Coronary artery (tissue), 2 donors: ENCODE measurements around the gene PPM1E.
A peak's percentile ranks its signal among the peaks of the same experiment; 100 is the strongest.
"Not testable (repeated sequence)": the region's sequence is repeated elsewhere in the genome, so short reads cannot be mapped to it uniquely, and the experiment has no call there.

Experiments used
- DNase-seq: peaks from one replicate; pipeline ENCODE4 v3.0.0-alpha.2; 2017; ENCODE audit warnings: low spot score
- H3K27ac ChIP-seq, 2 donors: fragments of 200-600 bp; sonication (generic); one replicate each; pipeline ENCODE4 v1.5.1; 2016 to 2019
- H3K4me3 ChIP-seq: fragments of 200-600 bp; sonication (generic); 2 replicates; pipeline ENCODE4 v1.5.1; 2016; ENCODE audit warnings: mild to moderate bottlenecking, moderate library complexity
- TF ChIP-seq, protein P1 (sequence below): fragments of 200-600 bp; sonication (generic); IDR thresholded peaks from one replicate; pipeline ENCODE4 v1.5.1; 2019; ENCODE audit warnings: antibody characterized with exemption

Gene PPM1E

DNA sequence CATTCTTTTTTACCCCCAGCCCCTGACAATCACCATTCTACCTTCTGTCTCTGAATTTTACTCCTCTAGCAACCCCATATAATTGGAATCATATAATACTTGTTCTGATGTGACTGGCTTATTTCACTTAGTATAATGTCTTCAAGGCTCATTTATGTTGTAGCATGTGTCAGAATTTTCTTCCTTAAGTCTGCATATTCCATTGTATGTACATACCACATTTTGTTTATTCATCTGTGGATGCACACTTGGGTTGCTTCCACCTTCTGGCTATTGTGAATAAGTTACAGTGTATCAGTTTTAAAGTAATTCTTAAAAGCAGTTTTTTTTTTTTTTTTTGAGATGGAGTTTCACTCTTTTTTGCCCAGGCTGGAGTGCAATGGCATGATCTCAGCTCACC is 24.7 kb upstream of the PPM1E start:
- TF ChIP-seq, protein P1, sequence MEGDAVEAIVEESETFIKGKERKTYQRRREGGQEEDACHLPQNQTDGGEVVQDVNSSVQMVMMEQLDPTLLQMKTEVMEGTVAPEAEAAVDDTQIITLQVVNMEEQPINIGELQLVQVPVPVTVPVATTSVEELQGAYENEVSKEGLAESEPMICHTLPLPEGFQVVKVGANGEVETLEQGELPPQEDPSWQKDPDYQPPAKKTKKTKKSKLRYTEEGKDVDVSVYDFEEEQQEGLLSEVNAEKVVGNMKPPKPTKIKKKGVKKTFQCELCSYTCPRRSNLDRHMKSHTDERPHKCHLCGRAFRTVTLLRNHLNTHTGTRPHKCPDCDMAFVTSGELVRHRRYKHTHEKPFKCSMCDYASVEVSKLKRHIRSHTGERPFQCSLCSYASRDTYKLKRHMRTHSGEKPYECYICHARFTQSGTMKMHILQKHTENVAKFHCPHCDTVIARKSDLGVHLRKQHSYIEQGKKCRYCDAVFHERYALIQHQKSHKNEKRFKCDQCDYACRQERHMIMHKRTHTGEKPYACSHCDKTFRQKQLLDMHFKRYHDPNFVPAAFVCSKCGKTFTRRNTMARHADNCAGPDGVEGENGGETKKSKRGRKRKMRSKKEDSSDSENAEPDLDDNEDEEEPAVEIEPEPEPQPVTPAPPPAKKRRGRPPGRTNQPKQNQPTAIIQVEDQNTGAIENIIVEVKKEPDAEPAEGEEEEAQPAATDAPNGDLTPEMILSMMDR, result no peak

DNA sequence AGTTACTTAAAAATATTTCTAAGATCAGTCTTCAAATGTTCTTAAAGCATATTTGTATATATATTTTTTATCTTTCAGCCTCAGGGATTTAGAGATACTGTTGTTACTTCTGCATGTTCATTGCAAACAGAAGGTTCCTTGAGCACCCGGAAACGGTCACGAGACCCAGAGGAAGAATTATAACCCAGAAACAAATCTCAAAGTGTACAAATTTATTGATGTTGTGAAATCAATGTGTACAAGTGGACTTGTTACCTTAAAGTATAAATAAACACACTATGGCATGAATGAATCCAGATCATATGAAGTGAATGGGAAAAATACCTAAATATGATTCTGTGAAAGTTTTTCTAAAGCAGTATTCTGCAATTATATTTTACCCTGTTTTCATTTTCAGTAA is 21.6 kb upstream of the PPM1E start:
- H3K4me3 ChIP-seq, result no peak overlapping the region
- no peak for DNase-seq
- no peak overlapping the region for H3K27ac ChIP-seq
- TF ChIP-seq, protein P1, result no peak

More for the DNA sequence above, 24.7 kb upstream of the PPM1E start:
- DNase-seq, result no peak
- Histone ChIP-seq H3K27ac (no peak overlapping the region), H3K4me3 (no peak overlapping the region)

GRCh38 chr17:58734811-58735210 is 20.8 kb upstream of the PPM1E start:
- Histone ChIP-seq H3K4me3 (no peak overlapping the region), H3K27ac (no peak overlapping the region)
- TF ChIP-seq, protein P1, result no peak
- DNase-seq, result no peak

DNA sequence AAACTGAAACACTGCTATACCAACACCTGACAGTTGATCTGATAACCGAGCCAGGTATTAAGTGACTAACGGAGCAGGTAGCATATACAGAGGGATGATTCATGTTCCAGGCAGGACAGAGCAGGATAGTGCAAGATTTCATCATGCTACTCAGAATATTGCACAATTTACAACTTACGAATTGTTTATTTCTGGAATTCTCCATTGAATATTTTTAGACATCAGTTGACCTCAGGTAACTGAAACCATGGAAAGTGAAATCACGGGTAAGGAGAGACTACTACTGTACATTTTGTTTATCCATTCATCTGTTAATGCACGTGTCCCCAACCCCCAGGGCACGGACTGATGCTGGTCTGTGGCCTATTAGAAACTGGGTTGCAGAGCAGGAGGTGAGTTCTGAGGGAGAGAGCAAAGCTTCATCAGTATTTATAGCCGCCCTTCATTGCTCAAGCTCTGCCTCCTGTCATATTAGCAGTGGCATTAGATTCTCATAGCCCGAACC is 14.5 kb upstream of the PPM1E start:
- TF ChIP-seq, protein P1, result no peak
- Histone ChIP-seq H3K27ac (no peak overlapping the region), H3K4me3 (no peak overlapping the region)
- no peak for DNase-seq

DNA sequence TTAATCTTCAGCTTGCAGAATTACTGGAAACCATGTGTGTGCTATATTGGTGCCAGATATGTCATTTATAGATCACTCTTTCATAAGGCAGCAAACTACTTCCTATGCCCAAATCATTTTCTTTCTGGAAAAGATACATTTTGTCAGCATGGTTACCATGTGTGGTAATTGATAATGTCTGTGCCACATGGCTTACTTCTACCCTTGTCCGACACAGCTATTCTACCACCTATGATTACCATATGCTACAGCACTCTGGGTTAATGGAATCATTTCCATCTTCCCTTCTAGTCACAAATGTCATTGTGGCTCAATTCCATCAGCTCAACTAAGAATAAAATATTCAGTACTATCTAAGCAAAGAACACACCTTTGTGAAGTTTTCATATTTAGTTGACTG is 8.0 kb upstream of the PPM1E start:
- TF ChIP-seq, protein P1, result no peak
- DNase-seq, result no peak
- no peak overlapping the region for H3K27ac ChIP-seq
- no peak overlapping the region for H3K4me3 ChIP-seq

DNA sequence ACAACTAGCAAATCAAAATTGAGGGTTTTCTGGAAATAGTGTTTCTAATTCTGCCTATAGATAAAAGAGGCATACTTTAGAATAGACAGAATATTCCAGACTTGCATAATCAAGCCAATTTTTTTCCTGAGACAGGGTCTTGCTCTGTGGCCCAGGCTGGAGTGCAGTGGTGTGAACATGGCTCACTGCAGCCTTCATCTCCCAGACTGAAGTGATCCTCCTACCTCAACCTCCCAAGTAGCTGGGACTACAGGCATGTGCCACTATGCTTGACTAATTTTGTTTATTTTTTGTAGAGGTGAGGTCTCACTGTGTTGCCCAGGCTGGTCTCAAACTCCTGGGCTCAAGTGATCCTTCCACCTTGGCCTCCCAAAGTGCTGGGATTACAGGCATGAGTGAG is 6.0 kb upstream of the PPM1E start:
- H3K4me3 ChIP-seq, DNase-seq, H3K27ac ChIP-seq: not testable (repeated sequence)

- TF ChIP-seq, protein P1, result no peak
- DNase-seq, result no peak
- no peak overlapping the region for H3K4me3 ChIP-seq
- H3K27ac ChIP-seq, result no peak overlapping the region
Observed at GRCh38 chr17:58753026-58753425, 2.6 kb upstream of the PPM1E start.

GRCh38 chr17:58755269-58755576 is 431 bp upstream of the PPM1E start:
- TF ChIP-seq, protein P1, result no peak
- Histone ChIP-seq H3K27ac (no peak overlapping the region), H3K4me3 (peak overlapping the region; percentile 78)
- no peak for DNase-seq
